GM18519 (cell line): ENCODE data around the gene C2CD3.

Experiments used
- ATAC-seq: cut with Tn5 transposase; IDR thresholded peaks from one replicate; pipeline ENCODE4 v1.9.1; 2021; ENCODE audit warnings: mild to moderate bottlenecking, moderate library complexity; ENCODE audit not compliant: unreplicated experiment, low FRiP score

C2CD3 gene

GRCh38 chr11:74023276-74023675 lies 147.5 kb downstream of the C2CD3 start:
- ATAC-seq: no peak

- ATAC-seq: no peak
Observed at GRCh38 chr11:74022546-74022945, 148.3 kb downstream of the C2CD3 start.

- no peak for ATAC-seq
Observed at GRCh38 chr11:74021998-74022397, 148.8 kb downstream of the C2CD3 start.

GRCh38 chr11:74020539-74020938 lies 150.3 kb downstream of the C2CD3 start:
- no peak for ATAC-seq

GRCh38 chr11:74019860-74020259 lies 150.9 kb downstream of the C2CD3 start:
- no peak for ATAC-seq

GRCh38 chr11:74019104-74019738 lies 151.6 kb downstream of the C2CD3 start:
- ATAC-seq: no peak

GRCh38 chr11:74018331-74019005 lies 152.3 kb downstream of the C2CD3 start:
- no peak for ATAC-seq

- ATAC-seq: no peak
Observed at GRCh38 chr11:74017631-74018030, 153.2 kb downstream of the C2CD3 start.

GRCh38 chr11:74015919-74016684 lies 154.7 kb downstream of the C2CD3 start:
- no peak for ATAC-seq

GRCh38 chr11:74014880-74015279 lies 155.9 kb downstream of the C2CD3 start:
- no peak for ATAC-seq

GRCh38 chr11:74013141-74013540 lies 157.7 kb downstream of the C2CD3 start:
- no peak for ATAC-seq

GRCh38 chr11:74012074-74012809 lies 158.6 kb downstream of the C2CD3 start:
- ATAC-seq: no peak

- no peak for ATAC-seq
Observed at GRCh38 chr11:74011360-74012073, 159.3 kb downstream of the C2CD3 start.

- ATAC-seq: no peak
Observed at GRCh38 chr11:74010306-74011300, 160.2 kb downstream of the C2CD3 start.

- no peak for ATAC-seq
Observed at GRCh38 chr11:74009675-74010305, 161.0 kb downstream of the C2CD3 start.

- ATAC-seq: no peak
Observed at GRCh38 chr11:74009230-74009547, 161.6 kb downstream of the C2CD3 start.

GRCh38 chr11:74008373-74009229 lies 162.2 kb downstream of the C2CD3 start, which contains the start of gene UCP3:
UCP3 (minus strand) TSS chr11:74009085; CDS start chr11:74007042, 2,043 bp downstream.
- ATAC-seq: no peak
